ENCODE measurements around the gene MEIKIN. TPM values are rescaled to one million over a fixed set of nuclear protein-coding genes. Genes with fewer than 3 reads are reported as not detected.
"Not testable (repeated sequence)": the region's sequence is repeated elsewhere in the genome, so short reads cannot be mapped to it uniquely, and the experiment has no call there.

The MEIKIN gene
- total RNA-seq, 1 donor from 2014 or later, result not detected

DNA sequence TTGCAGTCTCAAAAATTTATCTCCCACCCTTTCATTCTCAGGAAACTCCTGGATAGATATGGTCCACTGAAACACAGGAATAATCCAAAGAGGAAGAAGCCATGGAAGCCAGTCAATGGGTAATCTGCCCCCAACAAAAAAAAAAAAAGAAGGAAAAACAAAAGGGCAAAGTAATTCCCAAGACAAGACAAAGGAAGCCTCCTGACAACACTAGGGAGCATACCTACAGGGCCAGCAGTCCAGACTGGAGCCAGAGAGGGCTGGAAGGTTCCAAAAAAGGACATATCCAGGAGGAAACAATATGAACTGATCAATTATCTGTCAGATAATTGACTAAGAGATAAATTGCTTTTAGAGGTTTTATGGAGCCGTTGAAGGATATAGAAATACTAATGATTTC lies 161.6 kb downstream of the MEIKIN start:
- H3K4me3 Mint-ChIP-seq, result no peak overlapping the region
- TF ChIP-seq, protein P1, sequence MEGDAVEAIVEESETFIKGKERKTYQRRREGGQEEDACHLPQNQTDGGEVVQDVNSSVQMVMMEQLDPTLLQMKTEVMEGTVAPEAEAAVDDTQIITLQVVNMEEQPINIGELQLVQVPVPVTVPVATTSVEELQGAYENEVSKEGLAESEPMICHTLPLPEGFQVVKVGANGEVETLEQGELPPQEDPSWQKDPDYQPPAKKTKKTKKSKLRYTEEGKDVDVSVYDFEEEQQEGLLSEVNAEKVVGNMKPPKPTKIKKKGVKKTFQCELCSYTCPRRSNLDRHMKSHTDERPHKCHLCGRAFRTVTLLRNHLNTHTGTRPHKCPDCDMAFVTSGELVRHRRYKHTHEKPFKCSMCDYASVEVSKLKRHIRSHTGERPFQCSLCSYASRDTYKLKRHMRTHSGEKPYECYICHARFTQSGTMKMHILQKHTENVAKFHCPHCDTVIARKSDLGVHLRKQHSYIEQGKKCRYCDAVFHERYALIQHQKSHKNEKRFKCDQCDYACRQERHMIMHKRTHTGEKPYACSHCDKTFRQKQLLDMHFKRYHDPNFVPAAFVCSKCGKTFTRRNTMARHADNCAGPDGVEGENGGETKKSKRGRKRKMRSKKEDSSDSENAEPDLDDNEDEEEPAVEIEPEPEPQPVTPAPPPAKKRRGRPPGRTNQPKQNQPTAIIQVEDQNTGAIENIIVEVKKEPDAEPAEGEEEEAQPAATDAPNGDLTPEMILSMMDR (conservative IDR thresholded peaks at IDR 0.05), result no peak
- H3K36me3 Mint-ChIP-seq, result peaks cover 21% of the 10 kb centered on the region
- H3K9me3 Mint-ChIP-seq, result peaks cover 6% of the 10 kb centered on the region
- no peak for DNase-seq (ENCODE audit: extremely low spot score, unreplicated experiment)
- no peaks in the 10 kb centered on the region for H3K27me3 Mint-ChIP-seq
- no peak overlapping the region for H3K27ac Mint-ChIP-seq
- peaks cover 5% of the 10 kb centered on the region for H3K4me1 Mint-ChIP-seq (ENCODE audit: unreplicated experiment)

DNA sequence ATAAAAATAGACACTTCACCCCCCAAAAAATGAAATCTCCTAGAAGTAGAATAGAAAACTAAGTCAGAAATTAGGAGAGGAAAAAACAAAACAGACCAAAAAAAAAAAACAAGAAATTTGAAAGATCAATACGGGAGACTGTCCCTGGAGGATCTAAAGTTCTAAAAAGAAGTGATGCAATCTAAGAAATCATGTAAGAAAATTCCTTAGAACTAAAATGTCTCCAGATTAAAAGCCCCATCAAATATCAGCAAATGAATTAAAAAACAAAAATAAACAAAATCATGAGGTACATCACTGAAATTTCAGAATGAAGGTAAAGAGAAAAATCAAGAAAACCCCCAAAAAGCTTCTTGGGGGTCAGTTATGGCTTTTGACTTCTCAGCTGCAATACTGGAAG lies 162.1 kb downstream of the MEIKIN start:
- DNase-seq (ENCODE audit: extremely low spot score, unreplicated experiment), result no peak
- no peaks in the 10 kb centered on the region for H3K27me3 Mint-ChIP-seq
- peaks cover 5% of the 10 kb centered on the region for H3K4me1 Mint-ChIP-seq (ENCODE audit: unreplicated experiment)
- peaks cover 19% of the 10 kb centered on the region for H3K36me3 Mint-ChIP-seq
- H3K9me3 Mint-ChIP-seq, result peaks cover 5% of the 10 kb centered on the region
- TF ChIP-seq, protein P1 (conservative IDR thresholded peaks at IDR 0.05), result no peak
- H3K4me3 Mint-ChIP-seq, result no peak overlapping the region
- H3K27ac Mint-ChIP-seq, result no peak overlapping the region

DNA sequence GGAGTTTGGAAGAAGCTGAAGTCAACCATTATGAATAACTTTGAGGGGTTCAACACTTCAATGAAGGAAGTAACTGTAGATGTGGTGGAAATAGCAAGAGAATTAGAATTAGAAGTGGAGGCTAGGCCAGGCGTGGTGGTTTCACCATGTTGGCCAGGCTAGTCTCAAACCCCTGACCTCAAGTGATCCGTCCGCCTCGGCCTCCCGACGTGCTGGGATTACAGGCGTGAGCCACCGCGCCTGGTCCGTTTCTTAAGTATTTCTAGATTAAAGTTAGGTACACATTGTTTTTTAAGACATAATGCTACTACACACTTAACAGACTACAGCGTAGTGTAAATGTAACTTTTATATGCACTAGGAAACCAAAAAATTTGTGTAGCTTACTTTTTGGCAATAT lies 162.7 kb downstream of the MEIKIN start:
- no peak for DNase-seq (ENCODE audit: extremely low spot score, unreplicated experiment)
- TF ChIP-seq, protein P1 (conservative IDR thresholded peaks at IDR 0.05), result no peak

GRCh38 chr5:131778141-131778540 lies 167.3 kb downstream of the MEIKIN start:
- DNase-seq (ENCODE audit: extremely low spot score, unreplicated experiment); H3K4me3 Mint-ChIP-seq; H3K36me3 Mint-ChIP-seq; H3K27me3 Mint-ChIP-seq; H3K9me3 Mint-ChIP-seq; H3K4me1 Mint-ChIP-seq (ENCODE audit: unreplicated experiment); H3K27ac Mint-ChIP-seq: not testable (repeated sequence)

More for the DNA sequence above, 162.7 kb downstream of the MEIKIN start:
- no peak overlapping the region for H3K27ac Mint-ChIP-seq
- peaks cover 15% of the 10 kb centered on the region for H3K36me3 Mint-ChIP-seq
- H3K27me3 Mint-ChIP-seq, result no peaks in the 10 kb centered on the region
- peaks cover 2% of the 10 kb centered on the region for H3K4me1 Mint-ChIP-seq (ENCODE audit: unreplicated experiment)
- peaks cover 1% of the 10 kb centered on the region for H3K9me3 Mint-ChIP-seq
- H3K4me3 Mint-ChIP-seq, result no peak overlapping the region

DNA sequence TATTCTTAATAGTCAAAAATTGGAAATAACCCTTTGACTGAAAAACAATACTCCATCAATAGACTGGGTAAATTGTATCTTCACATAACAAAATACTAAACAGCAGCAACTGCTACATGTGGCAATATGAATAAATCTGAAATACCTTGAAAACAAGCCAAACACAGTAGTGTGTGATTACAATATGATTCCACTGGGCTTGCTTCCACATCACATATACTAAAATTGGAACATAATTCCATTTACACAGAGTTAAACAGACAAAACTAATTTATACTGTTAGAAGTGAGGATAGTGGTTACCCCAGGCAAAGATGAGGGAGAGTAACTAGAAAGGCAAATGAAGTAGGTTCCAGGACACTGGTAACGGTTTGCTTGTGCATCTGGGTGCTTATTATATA lies 169.0 kb downstream of the MEIKIN start:
- no peak for DNase-seq (ENCODE audit: extremely low spot score, unreplicated experiment)
- no peaks in the 10 kb centered on the region for H3K27me3 Mint-ChIP-seq
- H3K4me3 Mint-ChIP-seq, result no peak overlapping the region
- H3K36me3 Mint-ChIP-seq, result peaks cover 1% of the 10 kb centered on the region
- no peaks in the 10 kb centered on the region for H3K4me1 Mint-ChIP-seq (ENCODE audit: unreplicated experiment)
- H3K9me3 Mint-ChIP-seq, result no peaks in the 10 kb centered on the region
- no peak overlapping the region for H3K27ac Mint-ChIP-seq
- TF ChIP-seq, protein P1 (conservative IDR thresholded peaks at IDR 0.05), result no peak

DNA sequence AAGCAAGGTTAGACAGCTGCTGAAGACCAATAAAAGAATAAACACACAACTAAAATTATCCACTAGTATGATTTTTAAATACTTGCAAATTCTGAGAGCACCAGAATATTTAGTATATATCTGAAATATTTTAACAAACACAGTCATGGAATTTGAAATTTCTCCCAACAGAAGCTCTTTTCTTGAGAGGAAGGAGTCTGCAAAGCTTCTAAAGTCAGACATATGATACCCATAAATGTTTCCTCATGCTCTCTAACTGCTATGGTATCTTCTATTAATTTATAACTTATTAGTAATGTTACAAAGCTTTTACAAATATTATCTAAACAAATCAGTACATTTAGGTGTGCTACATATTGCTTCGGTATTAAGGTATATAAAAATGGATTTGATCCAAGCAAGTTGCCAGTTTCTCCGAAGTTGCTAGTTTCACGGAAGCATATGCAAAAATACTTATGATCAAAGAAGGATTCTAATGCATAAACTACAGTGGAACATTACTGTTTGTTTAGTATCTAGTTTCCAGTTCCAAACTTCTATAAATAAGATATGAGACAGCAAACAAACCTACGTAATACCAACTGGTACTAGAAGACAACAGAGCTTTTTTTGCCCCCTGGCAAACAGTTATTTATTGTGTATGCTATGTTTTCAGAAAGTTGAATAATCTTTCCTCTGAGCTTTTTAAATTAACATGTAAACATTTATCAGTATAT lies 170.7 kb downstream of the MEIKIN start:
- Mint-ChIP-seq H3K27me3 (no peaks in the 10 kb centered on the region), H3K4me1 (ENCODE audit: unreplicated experiment) (peaks cover 4% of the 10 kb centered on the region), H3K27ac (no peak overlapping the region), H3K4me3 (no peak overlapping the region), H3K9me3 (no peaks in the 10 kb centered on the region), H3K36me3 (no peaks in the 10 kb centered on the region)
- TF ChIP-seq, protein P1 (conservative IDR thresholded peaks at IDR 0.05), result no peak
- DNase-seq (ENCODE audit: extremely low spot score, unreplicated experiment), result no peak
